Tibial nerve (tissue), 3 donors: Measurements from ENCODE around the gene LRRC49.

Experiments used
- CTCF ChIP-seq, 5 experiments: fragments of 200-600 bp in 3 of 5; fragments of 450-650 bp in 2 of 5; sonication (generic) in 3 of 5; IDR thresholded peaks; one replicate each; pipeline ENCODE4 v1.5.1; 2016 to 2019; ENCODE audit warnings: antibody characterized with exemption in 5 of 5, mild to moderate bottlenecking in 3 of 5, moderate library complexity in 2 of 5
- POLR2A ChIP-seq, 2 donors: fragments of 450-650 bp; IDR thresholded peaks; one replicate each; pipeline ENCODE4 v1.6.1; 2017; ENCODE audit warnings: antibody characterized with exemption in 2 of 2, mild to moderate bottlenecking in 2 of 2, moderate library complexity in 2 of 2

- TF ChIP-seq POLR2A (IDR thresholded peaks at IDR 0.05) (no peak), CTCF (IDR thresholded peaks at IDR 0.05) (no peak)
Observed at GRCh38 chr15:71051539-71051938, 158.9 kb downstream of the LRRC49 start.
